Right renal cortex interstitium (tissue), 3 donors: ENCODE measurements around the gene WNT9B. TPM values are rescaled to one million over a fixed set of nuclear protein-coding genes. Genes with fewer than 3 reads are reported as not detected.

Source experiments
- polyA plus RNA-seq, 3 donors: library from polyadenylated mRNA; unstranded; fragments of 120-200 nt; gene quantifications; one replicate each; pipeline ENCODE4 v1.2.1, GENCODE V29; 2013; ENCODE audit not compliant: insufficient read length in 3 of 3

The WNT9B gene
- polyA plus RNA-seq, 3 donors = 9.1 to 15.6 (median 9.4) TPM

Other genes starting within 250 kb of the WNT9B start
- gene WNT3, start 32.9 kb upstream of the WNT9B start, polyA plus RNA-seq = 1 to 10 TPM; 1.4 to 2.1 (median 1.4) TPM
- 10 to 100 TPM; 53.1 to 61.2 (median 55.3) TPM for gene GOSR2, start 71.6 kb downstream of the WNT9B start, polyA plus RNA-seq
- gene RPRML, start 127.7 kb downstream of the WNT9B start, polyA plus RNA-seq = not detected